ENCODE data around the gene NMT1.

Gene NMT1

GRCh38 chr17:45060797-45061605 is at the start of gene NMT1:
Gene NMT1, plus strand, starts transcription at chr17:45061317. Its CDS starts 13 bp downstream, at chr17:45061330.
- FAIRE-seq (peak; percentile 86), DNase-seq (ENCODE audit: insufficient read length, low spot score) (peak; percentile 80)

DNA sequence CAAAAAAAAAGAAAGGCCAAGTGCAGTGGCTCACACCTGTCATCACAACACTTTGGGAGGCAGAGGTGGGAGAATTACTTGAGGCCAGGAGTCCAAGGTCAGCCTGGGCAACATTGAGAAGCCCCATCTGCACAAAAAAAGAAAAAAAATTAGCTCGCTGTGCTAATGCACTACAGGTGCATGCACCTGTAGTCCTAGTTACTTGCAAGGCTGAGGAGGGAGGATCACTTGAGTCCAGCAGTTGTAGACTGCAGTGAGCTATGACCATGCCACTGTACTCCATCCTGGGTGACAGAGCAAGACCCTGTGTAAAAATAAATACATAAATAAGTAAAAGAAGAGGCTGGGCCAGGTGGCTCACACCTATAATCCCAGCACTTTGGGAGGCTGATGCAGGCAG is 49.4 kb upstream of the NMT1 start:
- FAIRE-seq (no peak), DNase-seq (ENCODE audit: insufficient read length, low spot score) (no peak)

DNA sequence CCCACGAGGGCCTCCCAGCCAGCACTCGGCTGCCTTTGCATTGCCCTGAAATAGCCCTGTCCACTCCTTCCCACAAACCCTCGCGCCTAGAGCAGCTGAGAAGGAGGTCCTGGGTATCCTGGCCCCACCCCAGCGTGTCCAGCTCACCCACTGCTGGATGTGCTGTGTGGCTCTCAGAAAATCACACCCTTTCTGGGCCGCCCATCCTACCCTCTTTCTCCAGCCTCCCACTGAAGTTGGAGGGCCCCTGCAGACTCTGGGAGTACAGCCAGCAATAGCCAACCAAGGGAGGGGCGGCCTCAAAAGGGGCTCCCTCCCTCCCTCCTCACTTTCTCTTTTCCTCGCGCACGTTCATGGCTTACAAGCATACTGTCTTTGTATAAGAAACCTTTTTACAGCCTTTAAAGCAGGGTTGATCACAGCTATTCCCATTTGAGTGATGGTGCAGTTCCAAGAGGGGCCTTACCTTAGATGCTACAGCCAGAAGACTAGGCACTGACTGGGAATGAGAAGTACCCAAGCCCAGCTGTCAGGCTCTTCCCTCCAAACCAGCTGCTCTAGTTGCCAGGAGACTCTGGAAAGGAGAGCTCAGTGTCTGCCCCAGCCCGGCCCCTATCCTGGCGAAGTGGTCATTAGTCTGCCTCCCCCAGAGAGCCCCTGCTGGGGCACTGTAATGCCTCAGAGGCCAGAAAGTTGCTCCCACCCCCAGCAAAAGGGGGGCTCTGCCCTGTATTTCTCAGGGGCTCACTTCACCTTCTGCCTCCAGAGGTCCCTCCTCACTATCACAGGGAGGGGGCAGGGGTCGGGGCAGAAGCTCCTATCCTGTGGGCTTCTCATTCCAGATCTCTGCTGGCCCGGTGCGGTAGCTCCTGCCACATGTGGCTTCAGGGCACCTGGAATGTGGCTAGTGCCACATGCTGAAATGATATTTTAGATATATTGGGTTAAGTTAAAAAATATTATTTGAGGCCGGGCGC is 47.8 kb upstream of the NMT1 start:
- FAIRE-seq (no peak), DNase-seq (ENCODE audit: insufficient read length, low spot score) (no peak)

GRCh38 chr17:45016237-45016636 is 44.9 kb upstream of the NMT1 start:
- DNase-seq (ENCODE audit: insufficient read length, low spot score): no peak
- no peak for FAIRE-seq

GRCh38 chr17:45016823-45017222 is 44.3 kb upstream of the NMT1 start:
- FAIRE-seq (no peak), DNase-seq (ENCODE audit: insufficient read length, low spot score) (no peak)

DNA sequence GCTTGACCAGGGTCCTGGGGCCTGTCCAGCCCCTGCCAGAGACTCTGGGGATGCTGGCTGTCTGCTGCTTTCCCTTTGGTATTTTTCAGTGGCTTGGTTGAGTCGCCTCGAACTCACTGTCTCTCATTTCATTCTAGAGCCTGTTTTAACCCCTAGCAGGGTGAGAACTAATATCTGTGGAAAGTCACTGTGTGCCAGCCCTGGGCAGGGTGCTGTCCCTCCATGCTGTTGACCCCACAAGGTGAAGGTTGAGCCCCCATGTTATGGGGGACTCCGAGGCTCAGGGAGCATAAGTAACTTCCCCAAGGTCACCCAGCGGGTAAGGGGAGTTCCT is 42.6 kb upstream of the NMT1 start:
- FAIRE-seq (no peak), DNase-seq (ENCODE audit: insufficient read length, low spot score) (no peak)

DNA sequence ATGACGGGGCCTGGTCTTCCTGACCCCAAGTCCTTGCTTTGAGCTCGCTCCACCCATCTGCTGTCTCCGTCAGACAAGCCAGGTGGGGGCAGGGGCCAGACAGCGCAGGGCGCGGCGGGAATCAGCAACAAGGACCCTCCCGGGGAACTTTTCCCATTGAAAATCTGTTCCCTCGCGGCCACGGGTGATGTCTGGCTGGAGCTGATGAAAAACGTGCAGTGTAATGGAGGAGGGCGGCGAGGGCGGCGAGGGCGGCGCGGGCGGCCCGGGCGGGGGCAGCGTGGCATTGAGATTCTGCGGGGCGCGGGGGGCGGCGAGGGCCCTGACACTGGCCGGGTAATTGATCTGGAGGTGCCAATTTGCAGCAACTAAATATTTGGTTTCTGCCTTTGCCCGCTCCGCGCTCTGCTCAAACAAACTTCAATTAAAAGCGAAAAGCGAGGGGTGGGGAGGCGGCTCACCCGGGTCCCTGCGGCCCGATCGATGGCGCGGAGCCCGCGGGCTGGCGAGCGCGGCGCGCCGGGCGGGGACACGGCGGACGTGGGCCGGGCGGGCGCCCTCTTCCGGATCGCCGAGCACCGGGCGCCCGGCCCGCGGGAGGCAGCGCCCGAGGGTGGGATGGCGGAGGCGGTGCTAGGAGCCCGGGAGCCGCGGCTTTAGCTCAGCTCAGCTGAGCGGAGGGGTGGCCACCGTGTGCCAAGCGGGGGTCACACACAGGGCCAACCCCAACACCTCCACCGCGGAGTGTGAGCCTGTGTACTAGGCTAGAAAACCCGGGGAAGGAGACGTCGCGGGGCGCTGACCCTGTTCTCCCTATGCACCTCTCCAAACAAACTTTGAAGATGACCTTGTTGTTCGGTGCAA is 42.0 kb upstream of the NMT1 start:
- DNase-seq (ENCODE audit: insufficient read length, low spot score): no peak

DNA sequence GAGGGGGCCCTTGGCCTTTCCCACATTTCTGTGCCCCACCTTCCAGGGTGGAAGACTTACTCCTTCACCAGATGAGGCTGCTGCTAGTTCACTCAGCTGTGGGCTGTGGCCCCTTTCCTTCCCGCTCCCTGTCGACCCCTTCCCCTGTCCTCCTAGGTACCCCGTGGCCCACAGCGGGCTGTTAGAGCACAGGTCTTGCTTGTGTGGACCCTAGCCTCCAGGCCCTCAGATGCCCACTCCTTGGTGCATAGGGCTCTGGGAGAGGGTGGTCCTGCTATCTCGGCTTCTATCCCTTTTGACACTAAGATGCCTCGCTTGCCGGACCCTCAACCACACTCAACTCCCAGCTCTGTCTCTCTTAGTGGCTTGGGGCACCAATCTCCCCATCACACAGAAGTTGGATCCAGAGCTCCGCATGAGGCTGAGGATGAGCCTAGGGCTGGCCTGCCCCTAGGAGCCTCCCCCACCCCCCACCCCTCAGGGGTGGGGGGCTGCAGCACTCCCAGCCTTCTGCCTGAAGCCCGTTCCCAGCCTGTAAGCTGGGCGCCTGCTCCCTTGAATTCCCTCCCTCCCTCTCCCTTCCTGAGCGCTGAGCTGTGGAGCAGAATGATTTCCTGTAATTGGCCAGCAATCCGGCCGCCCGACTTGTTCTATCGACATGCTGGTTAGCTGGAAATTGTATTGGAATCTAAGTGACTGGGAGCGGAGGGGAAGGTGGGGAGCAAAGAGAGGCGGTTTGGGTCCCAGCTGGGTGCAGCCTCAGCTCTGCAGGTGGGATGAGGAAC is 40.6 kb upstream of the NMT1 start:
- no peak for DNase-seq (ENCODE audit: insufficient read length, low spot score)
- no peak for FAIRE-seq

More for the DNA sequence above, 42.0 kb upstream of the NMT1 start:
- FAIRE-seq: no peak

- DNase-seq (ENCODE audit: insufficient read length, low spot score): peak; percentile 94
- FAIRE-seq: peak; percentile 67
Measured at GRCh38 chr17:45021607-45022287, 39.4 kb upstream of the NMT1 start.

DNA sequence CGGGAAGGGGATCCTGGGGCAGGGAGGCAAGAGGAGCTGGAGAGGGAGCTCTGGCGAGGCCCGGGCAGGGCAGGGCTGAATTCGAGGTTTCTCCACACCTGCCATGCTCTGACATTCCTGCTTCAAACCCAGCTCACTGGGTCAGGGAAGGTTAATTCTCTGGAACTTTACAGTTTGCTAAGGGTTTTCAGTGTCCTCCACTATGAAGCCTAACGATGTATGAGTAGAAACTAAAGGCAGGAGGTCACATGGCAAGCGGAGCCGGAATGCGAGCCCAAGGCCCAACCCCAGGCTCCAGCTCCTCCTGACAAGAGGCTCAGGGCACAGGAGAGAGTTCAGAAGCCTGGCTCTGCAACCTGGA is 38.8 kb upstream of the NMT1 start:
- FAIRE-seq (no peak), DNase-seq (ENCODE audit: insufficient read length, low spot score) (no peak)

DNA sequence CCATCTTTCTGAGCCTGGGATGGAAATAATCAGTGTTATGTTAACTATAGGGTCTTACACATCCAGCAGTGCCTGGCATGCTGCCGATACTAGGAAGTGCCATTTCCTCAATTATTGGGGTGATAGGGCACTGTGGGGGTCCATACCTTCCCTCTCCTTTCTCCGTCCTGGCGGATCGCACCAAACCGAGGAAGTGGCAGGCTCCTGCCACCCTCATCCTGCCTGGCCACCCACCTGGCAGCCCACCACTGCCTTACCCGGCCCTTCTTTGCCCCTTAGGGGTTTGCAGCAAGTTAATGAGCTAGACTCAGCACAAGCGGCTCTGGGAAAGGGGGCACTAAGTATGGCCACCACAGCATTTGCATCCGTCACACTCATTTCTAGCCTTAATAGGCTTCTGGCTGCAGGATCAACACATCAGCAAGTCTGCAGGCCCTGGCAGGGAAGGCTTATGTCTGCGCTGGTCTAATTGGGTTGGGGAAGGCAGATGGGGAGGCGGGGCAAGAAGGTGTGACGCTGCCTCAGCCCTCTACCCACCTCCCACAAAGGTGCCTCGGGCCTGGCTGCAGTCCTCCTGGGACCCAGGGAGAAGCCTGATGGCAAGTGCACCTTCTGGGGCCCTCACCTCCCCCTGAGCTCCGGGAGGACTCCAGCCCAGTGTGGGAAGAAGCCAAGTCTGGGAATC is 38.3 kb upstream of the NMT1 start:
- DNase-seq (ENCODE audit: insufficient read length, low spot score) (no peak), FAIRE-seq (no peak)

GRCh38 chr17:45029096-45029495 is 32.0 kb upstream of the NMT1 start:
- DNase-seq (ENCODE audit: insufficient read length, low spot score): no peak

GRCh38 chr17:45029758-45030423 is 31.2 kb upstream of the NMT1 start:
- FAIRE-seq (no peak), DNase-seq (ENCODE audit: insufficient read length, low spot score) (no peak)

More at GRCh38 chr17:45029096-45029495, 32.0 kb upstream of the NMT1 start:
- no peak for FAIRE-seq

DNA sequence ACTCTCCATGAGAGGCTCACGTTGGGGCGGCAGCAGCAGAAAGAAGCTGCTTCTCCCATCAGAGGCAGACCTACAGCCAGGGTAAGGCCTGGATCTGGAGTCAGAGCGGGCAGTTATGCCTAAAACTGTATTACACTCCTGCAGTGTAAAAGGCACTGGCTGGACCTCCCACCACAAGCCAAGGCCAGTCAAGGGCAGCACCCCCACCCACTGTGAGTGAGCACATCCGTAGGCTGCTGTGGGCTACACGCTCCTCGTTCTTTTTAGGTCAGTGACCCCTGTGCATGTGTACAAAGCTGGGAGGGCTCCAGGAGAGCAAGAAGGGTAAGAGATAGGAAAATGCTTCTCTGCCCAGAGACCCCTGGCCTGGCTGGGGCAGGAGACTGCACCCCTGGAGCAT is 30.4 kb upstream of the NMT1 start:
- DNase-seq (ENCODE audit: insufficient read length, low spot score) (no peak), FAIRE-seq (no peak)

GRCh38 chr17:45031231-45032173 is 29.6 kb upstream of the NMT1 start:
- DNase-seq (ENCODE audit: insufficient read length, low spot score) (no peak), FAIRE-seq (no peak)

DNA sequence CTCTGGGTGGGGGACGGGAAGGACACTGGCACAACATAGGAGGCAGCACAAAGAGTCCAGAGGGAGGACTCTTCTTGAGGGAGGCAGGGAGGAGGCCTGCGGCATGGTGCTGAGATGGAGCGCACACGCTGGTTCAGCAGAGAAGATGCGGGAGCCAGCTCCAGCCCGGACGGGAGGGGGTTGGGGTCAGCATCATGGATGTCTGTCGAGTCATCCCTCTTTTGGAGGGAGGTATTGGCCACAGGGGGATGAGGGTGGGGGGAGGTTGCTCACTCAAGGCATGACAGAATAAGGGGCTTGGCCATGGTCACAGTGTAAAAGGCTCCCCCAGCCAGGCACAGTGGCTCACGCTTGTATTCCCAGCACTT is 29.0 kb upstream of the NMT1 start:
- DNase-seq (ENCODE audit: insufficient read length, low spot score): no peak
- no peak for FAIRE-seq

GRCh38 chr17:45034599-45034998 is 26.5 kb upstream of the NMT1 start:
- no peak for DNase-seq (ENCODE audit: insufficient read length, low spot score)
- FAIRE-seq: no peak

Measured in GM19239 (cell line).